OCI-LY1 (cell line): ENCODE results near the gene CXCR3.

Experiments
- EZH2 ChIP-seq: fragments of 200-600 bp; sonication (generic), shearing (Covaris generic); IDR thresholded peaks from 2 replicates; pipeline ENCODE4 v1.8.0; 2017; ENCODE audit warnings: borderline replicate concordance, mixed run types, mild to moderate bottlenecking, antibody characterized with exemption, low read length, moderate library complexity, mixed read lengths
- TF ChIP-seq, protein P1 (sequence below): fragments of 200-600 bp; sonication (generic), shearing (Covaris generic); IDR thresholded peaks from 2 replicates; pipeline ENCODE4 v1.5.1; 2017; ENCODE audit warnings: mild to moderate bottlenecking, antibody characterized with exemption, low read length, moderate library complexity, mixed read lengths

DNA sequence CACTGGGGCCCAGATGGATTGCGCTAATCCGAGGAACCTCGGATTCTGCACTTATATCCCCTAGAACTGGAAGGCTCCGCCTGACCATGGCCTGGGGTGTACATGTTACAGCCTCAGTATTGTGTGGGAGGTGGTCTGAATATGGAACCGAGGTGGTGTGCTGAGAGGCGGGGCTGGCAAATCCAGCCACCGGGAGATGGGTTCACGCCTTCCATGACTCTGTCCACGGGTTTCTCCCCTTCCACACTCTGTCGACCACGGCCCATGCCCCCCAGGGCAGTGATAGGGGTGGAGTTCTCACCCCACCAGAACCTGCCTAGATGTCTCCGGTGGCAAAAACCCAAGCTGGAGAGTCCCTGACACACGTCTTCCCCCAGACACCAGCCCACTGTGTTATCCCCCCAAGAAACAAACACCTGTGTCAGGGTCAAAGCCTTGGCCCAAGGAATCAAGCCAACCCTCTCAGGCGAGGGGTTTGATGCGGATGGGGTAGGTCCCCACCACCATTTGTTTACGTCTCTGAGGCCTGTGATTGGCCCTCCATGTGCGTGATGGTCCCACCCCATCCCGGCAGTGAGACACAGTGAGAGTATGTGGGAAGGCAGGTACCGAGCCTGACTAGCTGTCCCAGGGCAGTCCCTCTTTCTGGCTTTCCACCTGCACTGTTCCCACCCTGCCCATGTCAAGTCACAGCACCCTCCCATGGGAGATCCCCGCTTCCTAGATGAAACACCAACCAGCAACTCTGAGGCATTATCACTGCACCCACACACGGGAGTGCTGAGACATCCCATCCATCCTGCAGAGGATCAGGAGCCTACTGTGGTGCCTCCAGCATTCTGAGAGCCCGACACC, 42.5 kb upstream of the CXCR3 start:
- TF ChIP-seq, protein P1, sequence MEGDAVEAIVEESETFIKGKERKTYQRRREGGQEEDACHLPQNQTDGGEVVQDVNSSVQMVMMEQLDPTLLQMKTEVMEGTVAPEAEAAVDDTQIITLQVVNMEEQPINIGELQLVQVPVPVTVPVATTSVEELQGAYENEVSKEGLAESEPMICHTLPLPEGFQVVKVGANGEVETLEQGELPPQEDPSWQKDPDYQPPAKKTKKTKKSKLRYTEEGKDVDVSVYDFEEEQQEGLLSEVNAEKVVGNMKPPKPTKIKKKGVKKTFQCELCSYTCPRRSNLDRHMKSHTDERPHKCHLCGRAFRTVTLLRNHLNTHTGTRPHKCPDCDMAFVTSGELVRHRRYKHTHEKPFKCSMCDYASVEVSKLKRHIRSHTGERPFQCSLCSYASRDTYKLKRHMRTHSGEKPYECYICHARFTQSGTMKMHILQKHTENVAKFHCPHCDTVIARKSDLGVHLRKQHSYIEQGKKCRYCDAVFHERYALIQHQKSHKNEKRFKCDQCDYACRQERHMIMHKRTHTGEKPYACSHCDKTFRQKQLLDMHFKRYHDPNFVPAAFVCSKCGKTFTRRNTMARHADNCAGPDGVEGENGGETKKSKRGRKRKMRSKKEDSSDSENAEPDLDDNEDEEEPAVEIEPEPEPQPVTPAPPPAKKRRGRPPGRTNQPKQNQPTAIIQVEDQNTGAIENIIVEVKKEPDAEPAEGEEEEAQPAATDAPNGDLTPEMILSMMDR = no peak
- TF ChIP-seq EZH2 = no peak
